ENCODE measurements around the gene FKBP9.

Gene FKBP9

GRCh38 chr7:33009734-33010133 is 52.5 kb downstream of the FKBP9 start:
- DNase-seq = no peak

- DNase-seq = no peak
Measured at GRCh38 chr7:33012364-33012763, 55.1 kb downstream of the FKBP9 start.

GRCh38 chr7:33024189-33024757 is 67.0 kb downstream of the FKBP9 start:
- DNase-seq = no peak

- no peak for DNase-seq
Measured at GRCh38 chr7:33035776-33036175, 78.5 kb downstream of the FKBP9 start.

GRCh38 chr7:33038639-33039038 is 81.4 kb downstream of the FKBP9 start:
- DNase-seq = no peak

- DNase-seq = no peak
Measured at GRCh38 chr7:33039257-33039902, 82.1 kb downstream of the FKBP9 start.

- no peak for DNase-seq
Measured at GRCh38 chr7:33039903-33040292, 82.7 kb downstream of the FKBP9 start.

GRCh38 chr7:33040803-33041516 is 83.7 kb downstream of the FKBP9 start:
- DNase-seq = no peak

- no peak for DNase-seq
Measured at GRCh38 chr7:33041631-33042428, 84.6 kb downstream of the FKBP9 start.

GRCh38 chr7:33043501-33044400 is 86.5 kb downstream of the FKBP9 start:
- DNase-seq = no peak

- no peak for DNase-seq
Measured at GRCh38 chr7:33044401-33044718, 87.1 kb downstream of the FKBP9 start.

- DNase-seq = no peak
Measured at GRCh38 chr7:33044986-33045385, 87.7 kb downstream of the FKBP9 start.

- DNase-seq = no peak
Measured at GRCh38 chr7:33048257-33048656, 91.0 kb downstream of the FKBP9 start.

GRCh38 chr7:33048704-33049103 is 91.5 kb downstream of the FKBP9 start:
- no peak for DNase-seq

- DNase-seq = peak; percentile 17
Measured at GRCh38 chr7:33050535-33051318, 93.5 kb downstream of the FKBP9 start.

- no peak for DNase-seq
Measured at GRCh38 chr7:33053721-33054120, 96.5 kb downstream of the FKBP9 start.

GRCh38 chr7:33054261-33054964 is 97.2 kb downstream of the FKBP9 start:
- no peak for DNase-seq

- no peak for DNase-seq
Measured at GRCh38 chr7:33055158-33055557, 97.9 kb downstream of the FKBP9 start.
